Measurements from ENCODE around the gene COL5A1. TPM values are rescaled to one million over a fixed set of nuclear protein-coding genes. Genes with fewer than 3 reads are reported as not detected.

The COL5A1 gene
- total RNA-seq = 57.7 and 87.1 TPM in 2 replicates

- DNase-seq (ENCODE audit: low read depth, low spot score) = peak; percentile 68
These were observed at the start of gene COL5A1 for GRCh38 chr9:134641173-134641989. Gene COL5A1 (plus strand): TSS chr9:134641803. CDS start chr9:134642188, 385 bp downstream.

- no peak for DNase-seq (ENCODE audit: low read depth, low spot score)
These were observed 49.4 kb upstream of the COL5A1 start for GRCh38 chr9:134592018-134592818.

GRCh38 chr9:134592819-134593200 lies 48.8 kb upstream of the COL5A1 start:
- no peak for DNase-seq (ENCODE audit: low read depth, low spot score)

GRCh38 chr9:134593286-134594077 lies 48.1 kb upstream of the COL5A1 start:
- no peak for DNase-seq (ENCODE audit: low read depth, low spot score)

- no peak for DNase-seq (ENCODE audit: low read depth, low spot score)
These were observed 47.3 kb upstream of the COL5A1 start for GRCh38 chr9:134594078-134594941.

- DNase-seq (ENCODE audit: low read depth, low spot score) = no peak
These were observed 46.6 kb upstream of the COL5A1 start for GRCh38 chr9:134595014-134595413.

GRCh38 chr9:134597041-134597913 lies 44.3 kb upstream of the COL5A1 start:
- DNase-seq (ENCODE audit: low read depth, low spot score) = no peak

- DNase-seq (ENCODE audit: low read depth, low spot score) = no peak
These were observed 43.4 kb upstream of the COL5A1 start for GRCh38 chr9:134597957-134598883.

GRCh38 chr9:134598884-134599245 lies 42.7 kb upstream of the COL5A1 start:
- DNase-seq (ENCODE audit: low read depth, low spot score) = no peak

GRCh38 chr9:134600371-134600770 lies 41.2 kb upstream of the COL5A1 start:
- no peak for DNase-seq (ENCODE audit: low read depth, low spot score)

GRCh38 chr9:134600836-134601638 lies 40.6 kb upstream of the COL5A1 start:
- DNase-seq (ENCODE audit: low read depth, low spot score) = no peak

- no peak for DNase-seq (ENCODE audit: low read depth, low spot score)
These were observed 39.8 kb upstream of the COL5A1 start for GRCh38 chr9:134601764-134602163.

- DNase-seq (ENCODE audit: low read depth, low spot score) = peak; percentile 52
These were observed 38.8 kb upstream of the COL5A1 start for GRCh38 chr9:134602547-134603362.

GRCh38 chr9:134604834-134605233 lies 36.8 kb upstream of the COL5A1 start:
- no peak for DNase-seq (ENCODE audit: low read depth, low spot score)

- no peak for DNase-seq (ENCODE audit: low read depth, low spot score)
These were observed 36.1 kb upstream of the COL5A1 start for GRCh38 chr9:134605351-134605965.

GRCh38 chr9:134605966-134606357 lies 35.6 kb upstream of the COL5A1 start:
- DNase-seq (ENCODE audit: low read depth, low spot score) = no peak
